CD14-positive monocyte (primary cell): ENCODE results near the gene TGM5. TPM values are rescaled to one million over a fixed set of nuclear protein-coding genes. Genes with fewer than 3 reads are reported as not detected.
"Not testable (repeated sequence)": the region's sequence is repeated elsewhere in the genome, so short reads cannot be mapped to it uniquely, and the experiment has no call there.

Experiments
- DNase-seq, 3 donors: peaks; one replicate each; pipeline ENCODE4 v3.0.0-alpha.2; 2011 to 2022
- H2AFZ ChIP-seq: 2 replicates; pipeline ENCODE4 v1.6.0; 2012; ENCODE audit warnings: mild to moderate bottlenecking, low read depth, low read length, inconsistent platforms; ENCODE audit not compliant: insufficient read depth, poor library complexity, severe bottlenecking
- H3K27ac ChIP-seq, 2 donors: 1 replicate in 1 of 2; 2 replicates in 1 of 2; pipeline ENCODE4 v1.5.1; 2012 to 2013; ENCODE audit warnings: low read length in 2 of 2, control low read depth in 1 of 2, inconsistent platforms in 1 of 2, low read depth in 1 of 2, mild to moderate bottlenecking in 1 of 2
- H3K27me3 ChIP-seq, 2 donors: one replicate each; pipeline versions ENCODE4 v1.6.0 to v1.6.1; 2011 to 2013; ENCODE audit warnings: low read length in 2 of 2; ENCODE audit not compliant: control insufficient read depth in 2 of 2, insufficient read depth in 2 of 2
- H3K36me3 ChIP-seq, 2 donors: replicated peaks in 1 of 2; 1 replicate in 1 of 2; 2 replicates in 1 of 2; pipeline versions ENCODE4 v1.5.1 to v1.6.1; 2012 to 2013; ENCODE audit warnings: low read length in 2 of 2, control low read depth in 1 of 2, inconsistent platforms in 1 of 2, mild to moderate bottlenecking in 1 of 2; ENCODE audit not compliant: insufficient read depth in 2 of 2, control insufficient read depth in 1 of 2
- H3K4me1 ChIP-seq, 2 donors: 1 replicate in 1 of 2; 2 replicates in 1 of 2; pipeline versions ENCODE4 v1.5.1 to v1.6.1; 2012 to 2013; ENCODE audit warnings: low read length in 2 of 2, control low read depth in 1 of 2, inconsistent platforms in 1 of 2, mild to moderate bottlenecking in 1 of 2, moderate library complexity in 1 of 2; ENCODE audit not compliant: insufficient read depth in 2 of 2, control insufficient read depth in 1 of 2
- H3K4me2 ChIP-seq: replicated peaks from 2 replicates; pipeline ENCODE3; 2012; ENCODE audit warnings: low read length, moderate library complexity, mild to moderate bottlenecking; ENCODE audit not compliant: poor library complexity, severe bottlenecking; ENCODE audit errors: extremely low read depth
- H3K4me3 ChIP-seq, 3 experiments: fragments of 200-600 bp in 1 of 3; sonication (generic) in 1 of 3; replicated peaks in 1 of 3; 1 replicate in 2 of 3; 2 replicates in 1 of 3; pipeline ENCODE4 v1.5.1; 2011 to 2013; ENCODE audit warnings: low read length in 3 of 3, mild to moderate bottlenecking in 3 of 3, control low read depth in 2 of 3, low read depth in 2 of 3, inconsistent platforms in 1 of 3, moderate library complexity in 1 of 3
- H3K79me2 ChIP-seq: 2 replicates; pipeline ENCODE4 v1.6.0; 2012; ENCODE audit warnings: mild to moderate bottlenecking, control low read depth, inconsistent platforms, low read length, moderate library complexity; ENCODE audit not compliant: insufficient read depth
- H3K9ac ChIP-seq: 2 replicates; pipeline ENCODE4 v1.6.0; 2017; ENCODE audit warnings: low read length, mild to moderate bottlenecking; ENCODE audit not compliant: insufficient read depth, poor library complexity, severe bottlenecking
- H3K9me3 ChIP-seq, 2 donors: replicated peaks in 1 of 2; 1 replicate in 1 of 2; 2 replicates in 1 of 2; pipeline versions ENCODE4 v1.5.1 to v1.6.1; 2012 to 2013; ENCODE audit warnings: low read length in 2 of 2, control low read depth in 1 of 2; ENCODE audit not compliant: control insufficient read depth in 1 of 2, insufficient read depth in 1 of 2
- H4K20me1 ChIP-seq: 2 replicates; pipeline ENCODE4 v1.6.0; 2012; ENCODE audit warnings: mild to moderate bottlenecking, low read length, control low read depth, moderate library complexity; ENCODE audit not compliant: insufficient read depth
- H3K27ac Mint-ChIP-seq, 7 donors: one replicate each; pipeline ENCODE4 v1.8.0; 2020; ENCODE audit warnings: mild to moderate bottlenecking in 7 of 7, mixed read lengths in 7 of 7, moderate library complexity in 6 of 7, inconsistent platforms in 2 of 7
- H3K27me3 Mint-ChIP-seq, 3 donors: one replicate each; pipeline ENCODE4 v1.8.0; 2021 to 2022; ENCODE audit warnings: low read depth in 3 of 3, mild to moderate bottlenecking in 3 of 3, mixed read lengths in 3 of 3, moderate library complexity in 3 of 3, inconsistent platforms in 1 of 3
- H3K36me3 Mint-ChIP-seq, 2 donors: one replicate each; pipeline ENCODE4 v1.8.0; 2020; ENCODE audit warnings: mixed read lengths in 2 of 2, inconsistent platforms in 1 of 2, mild to moderate bottlenecking in 1 of 2
- H3K4me1 Mint-ChIP-seq: one replicate; pipeline ENCODE4 v1.8.0; 2020; ENCODE audit warnings: mild to moderate bottlenecking, mixed read lengths
- H3K4me3 Mint-ChIP-seq, 2 donors: one replicate each; pipeline ENCODE4 v1.8.0; 2020; ENCODE audit warnings: mild to moderate bottlenecking in 2 of 2, mixed read lengths in 2 of 2, moderate library complexity in 1 of 2
- H3K9me3 Mint-ChIP-seq, 7 donors: one replicate each; pipeline ENCODE4 v1.8.0; 2020 to 2022; ENCODE audit warnings: mixed read lengths in 7 of 7, mild to moderate bottlenecking in 6 of 7, moderate library complexity in 6 of 7, inconsistent platforms in 2 of 7
- CTCF ChIP-seq: fragments of 200-600 bp; IDR thresholded peaks from one replicate; pipeline ENCODE4 v1.8.0; 2022; ENCODE audit warnings: antibody characterized with exemption, mild to moderate bottlenecking
- WGBS: methylation state at CpG from one replicate; pipeline ENCODE4 v1.1.5; 2013; ENCODE audit warnings: missing lambda C conversion rate; ENCODE audit not compliant: insufficient coverage; 5-methylcytosine and 5-hydroxymethylcytosine counted together
- intact Hi-C, 2 donors: fragments of 100-400 bp; cut with micrococcal nuclease; formaldehyde crosslinking; loops; one replicate each; pipeline versions ENCODE4 v1.15.0 to v1.15.1; 2023
- polyA plus RNA-seq, 3 donors: library from polyadenylated mRNA; depleted of rRNA in 1 of 3; unstranded in 2 of 3; stranded (reverse) in 1 of 3; fragments of 300-500 nt in 2 of 3; fragments of >200 nt in 1 of 3; fragmentation: Illumina TruSeq in 2 of 3; gene quantifications; 1 replicate in 2 of 3; 2 replicates in 1 of 3; pipeline ENCODE4 v1.2.3, GENCODE V29; 2012 to 2021

The TGM5 gene
- polyA plus RNA-seq, 3 donors, result not detected

GRCh38 chr15:43229977-43230376 lies 36.8 kb downstream of the TGM5 start:
- Histone ChIP-seq H3K4me2 (no peak overlapping the region), H3K79me2 (no peaks in the 10 kb centered on the region), H3K27me3 (peaks cover 0 to 13% of the 10 kb centered on the region in 2 donors), H3K4me3 (no peak overlapping the region), H3K9ac (no peak overlapping the region), H2AFZ (no peak overlapping the region), H3K4me1 (no peaks in the 10 kb centered on the region), H3K36me3 (no peaks in the 10 kb centered on the region), H3K9me3 (no peaks in the 10 kb centered on the region), H3K27ac (no peak overlapping the region), H4K20me1 (no peaks in the 10 kb centered on the region)
- Mint-ChIP-seq H3K27me3 (peaks cover 17 to 33% (median 20%) of the 10 kb centered on the region in 3 donors), H3K27ac (peak overlapping the region in 1 of 7 donors; percentile 18), H3K36me3 (no peaks in the 10 kb centered on the region), H3K4me1 (no peaks in the 10 kb centered on the region), H3K9me3 (peaks cover 0 to 3% (median 0%) of the 10 kb centered on the region in 7 donors), H3K4me3 (no peak overlapping the region)
- no CpG with 5 or more reads among the region's 5 CpGs for WGBS
- intact Hi-C loops, result no loop called here
- no peak for DNase-seq
- TF ChIP-seq CTCF, result no peak

- H3K27me3 ChIP-seq, result no peaks in the 10 kb centered on the region
- no peak overlapping the region for H3K27ac Mint-ChIP-seq
- H3K79me2 ChIP-seq, result no peaks in the 10 kb centered on the region
- H3K4me2 ChIP-seq, result no peak overlapping the region
- H3K36me3 Mint-ChIP-seq, result no peaks in the 10 kb centered on the region
- no peak overlapping the region for H2AFZ ChIP-seq
- no peak overlapping the region for H3K9ac ChIP-seq
- no peak overlapping the region for H3K27ac ChIP-seq
- H3K9me3 ChIP-seq, result no peaks in the 10 kb centered on the region
- no peaks in the 10 kb centered on the region for H3K4me1 ChIP-seq
- no peaks in the 10 kb centered on the region for H3K4me1 Mint-ChIP-seq
- H3K9me3 Mint-ChIP-seq, result peaks cover 0 to 3% (median 1%) of the 10 kb centered on the region in 7 donors
- no peak for DNase-seq
- TF ChIP-seq CTCF, result no peak
- peaks cover 9 to 25% (median 17%) of the 10 kb centered on the region in 3 donors for H3K27me3 Mint-ChIP-seq
- intact Hi-C loops, result no loop called here
- 95% methylated on average over 41 of the region's 57 CpGs for WGBS
- H3K4me3 ChIP-seq, result no peak overlapping the region
- H3K36me3 ChIP-seq, result no peaks in the 10 kb centered on the region
- H3K4me3 Mint-ChIP-seq, result no peak overlapping the region
- H4K20me1 ChIP-seq, result no peaks in the 10 kb centered on the region
Measured at GRCh38 chr15:43226436-43227305, 40.1 kb downstream of the TGM5 start.

- WGBS, result 67% methylated on average over 11 of the region's 12 CpGs
- not testable (repeated sequence) for H3K27me3 ChIP-seq, H3K4me1 ChIP-seq, H4K20me1 ChIP-seq, H3K9me3 ChIP-seq, H3K4me3 ChIP-seq, H3K27ac ChIP-seq, H2AFZ ChIP-seq, H3K27ac Mint-ChIP-seq, H3K9ac ChIP-seq, H3K4me3 Mint-ChIP-seq, H3K9me3 Mint-ChIP-seq, H3K36me3 Mint-ChIP-seq, DNase-seq, H3K4me1 Mint-ChIP-seq, H3K36me3 ChIP-seq, H3K4me2 ChIP-seq, H3K79me2 ChIP-seq
- H3K27me3 Mint-ChIP-seq, result peaks cover 9 to 25% (median 17%) of the 10 kb centered on the region in 3 donors
- intact Hi-C loops, result loop anchor here in 1 of 2 donors (2.0 kb wide), 1 partner anchor 61 kb away; no protein-coding TSS in a partner anchor
Measured at GRCh38 chr15:43225950-43226255, 40.8 kb downstream of the TGM5 start.
